ENCODE results near the gene CAMKK2.
"Not testable (repeated sequence)": the region's sequence is repeated elsewhere in the genome, so short reads cannot be mapped to it uniquely, and the experiment has no call there.

Gene CAMKK2

GRCh38 chr12:121279071-121279375 is 17.5 kb downstream of the CAMKK2 start:
- DNase-seq (ENCODE audit: low read depth) = no peak

GRCh38 chr12:121278169-121279070 is 18.1 kb downstream of the CAMKK2 start:
- no peak for DNase-seq (ENCODE audit: low read depth)

GRCh38 chr12:121277374-121277759 is 19.1 kb downstream of the CAMKK2 start:
- DNase-seq (ENCODE audit: low read depth) = no peak

- no peak for DNase-seq (ENCODE audit: low read depth)
Observed at GRCh38 chr12:121274036-121274763, 22.3 kb downstream of the CAMKK2 start.

GRCh38 chr12:121273364-121273896 is 23.1 kb downstream of the CAMKK2 start:
- DNase-seq (ENCODE audit: low read depth) = no peak

GRCh38 chr12:121267822-121268221 is 28.7 kb downstream of the CAMKK2 start:
- no peak for DNase-seq (ENCODE audit: low read depth)

- DNase-seq (ENCODE audit: low read depth) = no peak
Observed at GRCh38 chr12:121264951-121265515, 31.5 kb downstream of the CAMKK2 start.

GRCh38 chr12:121264135-121264534 is 32.4 kb downstream of the CAMKK2 start:
- DNase-seq (ENCODE audit: low read depth) = no peak

GRCh38 chr12:121263206-121263935 is 33.1 kb downstream of the CAMKK2 start:
- DNase-seq (ENCODE audit: low read depth) = no peak

- DNase-seq (ENCODE audit: low read depth) = no peak
Observed at GRCh38 chr12:121261398-121261797, 35.1 kb downstream of the CAMKK2 start.

GRCh38 chr12:121260091-121260490 is 36.4 kb downstream of the CAMKK2 start:
- DNase-seq (ENCODE audit: low read depth) = no peak

- no peak for DNase-seq (ENCODE audit: low read depth)
Observed at GRCh38 chr12:121259074-121259473, 37.4 kb downstream of the CAMKK2 start.

- not testable (repeated sequence) for DNase-seq (ENCODE audit: low read depth)
Observed at GRCh38 chr12:121257704-121258449, 38.6 kb downstream of the CAMKK2 start.

GRCh38 chr12:121255433-121255832 is 41.1 kb downstream of the CAMKK2 start:
- no peak for DNase-seq (ENCODE audit: low read depth)

- DNase-seq (ENCODE audit: low read depth) = no peak
Observed at GRCh38 chr12:121253638-121254335, 42.7 kb downstream of the CAMKK2 start.

- DNase-seq (ENCODE audit: low read depth) = no peak
Observed at GRCh38 chr12:121252712-121253345, 43.7 kb downstream of the CAMKK2 start.

- no peak for DNase-seq (ENCODE audit: low read depth)
Observed at GRCh38 chr12:121251838-121252237, 44.7 kb downstream of the CAMKK2 start.

GRCh38 chr12:121250359-121250758 is 46.1 kb downstream of the CAMKK2 start:
- no peak for DNase-seq (ENCODE audit: low read depth)

- DNase-seq (ENCODE audit: low read depth) = no peak
Observed at GRCh38 chr12:121248622-121249021, 47.9 kb downstream of the CAMKK2 start.

- no peak for DNase-seq (ENCODE audit: low read depth)
Observed at GRCh38 chr12:121246893-121247557, 49.5 kb downstream of the CAMKK2 start.
